ENCODE data around the gene ZEB2.

GRCh38 chr2:144566448-144566847 lies 46.5 kb upstream of the ZEB2 start:
- no peak for TF ChIP-seq CTCF (IDR thresholded peaks at IDR 0.05)
- no peak for TF ChIP-seq POLR2A (IDR thresholded peaks at IDR 0.05; ENCODE audit: low read length)
- TF ChIP-seq RFX5 (IDR thresholded peaks at IDR 0.05): no peak
- TF ChIP-seq RAD21 (conservative IDR thresholded peaks at IDR 0.05 in 1 of 2, IDR thresholded peaks at IDR 0.05 in 1 of 2): no peak
- TF ChIP-seq NFE2L2 (conservative IDR thresholded peaks at IDR 0.05; ENCODE audit: low read length): no peak
- TF ChIP-seq RCOR1 (IDR thresholded peaks at IDR 0.05; ENCODE audit: low read depth, low read length): no peak
- no peak for TF ChIP-seq CBX2 (IDR thresholded peaks at IDR 0.05; ENCODE audit: borderline replicate concordance, low read depth)
- no peak for TF ChIP-seq ELK1 (IDR thresholded peaks at IDR 0.05; ENCODE audit: low read depth, low read length)
- TF ChIP-seq SREBF2 (IDR thresholded peaks at IDR 0.05): no peak
